DMS114 treated with DMSO at 0.1 percent for 48 hours (cell line): Measurements from ENCODE around the gene SNRNP25.

ENCODE experiments used
- DNase-seq: peaks from one replicate; lab custom pipeline; 2025; ENCODE audit not compliant: unreplicated experiment; lab: John Stamatoyannopoulos, UW

The SNRNP25 gene

DNA sequence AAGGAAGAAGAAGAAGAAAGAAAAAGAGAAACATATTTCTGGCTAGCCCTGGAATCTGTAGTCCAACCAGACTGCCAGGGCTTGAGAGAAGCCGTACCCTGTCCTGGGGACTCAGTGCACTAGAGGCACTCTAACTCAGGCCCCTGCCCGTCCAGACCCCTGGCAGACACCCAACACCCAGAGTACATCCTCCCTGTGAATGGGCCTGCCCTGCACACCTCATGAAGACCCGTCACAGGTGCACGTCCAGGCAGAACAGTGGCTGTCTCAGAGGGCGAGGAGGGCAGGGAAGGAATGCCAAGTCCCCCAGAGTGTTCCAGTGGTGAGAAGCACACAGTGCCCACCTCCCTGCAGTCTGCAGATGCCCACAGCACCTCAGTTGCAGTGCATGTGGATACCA, 47.4 kb downstream of the SNRNP25 start:
- no peak for DNase-seq

DNA sequence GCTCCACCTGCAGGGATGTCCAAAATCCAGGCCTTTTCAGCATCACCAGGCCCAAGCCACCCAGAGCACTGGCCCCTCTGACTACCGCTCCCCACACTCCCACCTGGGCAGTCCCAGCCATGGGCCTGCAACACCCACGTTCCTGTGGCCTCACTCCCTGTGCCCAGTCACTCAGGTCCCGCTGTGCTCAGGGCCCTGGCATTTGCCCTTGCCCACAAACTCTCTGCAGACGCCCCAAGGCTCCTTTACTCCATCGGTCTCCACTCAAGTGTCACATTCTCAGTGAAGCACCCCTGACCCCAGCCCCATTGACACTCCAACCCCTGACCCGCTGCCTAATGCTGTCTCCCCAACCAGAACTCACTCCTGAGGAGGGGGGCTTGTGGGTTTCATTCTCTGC, 48.0 kb downstream of the SNRNP25 start:
- no peak for DNase-seq

DNA sequence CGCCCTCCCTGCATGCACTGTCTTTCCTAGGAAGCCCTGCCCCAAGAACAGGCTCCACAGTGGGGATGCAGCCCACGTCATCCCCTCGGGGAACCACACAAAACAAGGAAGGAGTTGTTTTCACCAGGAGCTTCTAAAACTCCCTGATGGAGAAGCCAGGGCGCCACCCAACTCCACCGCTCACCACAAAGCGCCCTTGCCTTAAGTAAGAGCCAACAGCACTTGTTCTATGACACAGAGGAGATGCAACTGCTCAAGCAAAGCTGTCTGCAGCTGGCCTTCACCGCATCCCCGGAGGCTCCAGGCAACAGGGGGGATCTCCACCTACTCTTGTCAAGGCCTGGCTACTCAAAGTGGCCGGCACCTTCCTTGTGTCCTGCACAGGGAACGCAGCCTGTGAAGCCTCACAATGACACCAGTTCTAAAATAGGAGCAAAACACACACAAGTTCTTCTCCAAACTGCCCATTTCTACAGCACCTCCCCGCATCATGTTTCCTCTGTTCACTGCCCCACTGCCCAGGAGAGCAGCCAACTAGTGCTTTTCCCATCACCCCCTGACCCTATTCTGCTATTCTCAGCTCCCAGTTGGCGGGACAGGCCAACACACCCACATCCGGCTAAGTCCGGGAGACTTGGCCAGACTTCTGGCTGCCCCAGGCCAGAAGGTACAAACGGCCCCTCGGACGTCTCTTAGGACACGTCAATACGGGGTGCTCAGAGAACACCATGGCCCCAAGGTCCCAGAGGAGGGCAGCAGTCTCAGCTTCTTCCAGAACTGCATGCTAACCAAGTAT, 48.6 kb downstream of the SNRNP25 start:
- no peak for DNase-seq

DNA sequence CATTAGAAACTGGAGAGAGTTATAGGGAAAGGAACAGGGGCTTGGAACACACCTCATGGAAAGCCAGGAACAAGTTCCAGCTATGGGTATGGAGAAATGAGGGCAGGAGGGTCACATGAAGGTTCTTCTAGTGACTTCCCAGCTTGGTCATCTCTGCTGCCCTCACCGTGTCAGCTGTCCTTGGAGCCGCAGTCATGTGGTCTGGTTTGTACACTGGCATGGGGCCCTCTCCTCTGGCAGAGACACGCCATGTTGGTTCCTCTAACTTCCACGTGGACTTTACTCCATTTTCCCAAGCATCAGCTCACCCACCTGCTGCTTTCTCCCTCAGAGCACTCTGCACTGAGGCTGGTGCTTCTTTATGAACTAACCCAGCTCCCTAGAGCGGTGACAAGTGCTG, 50.7 kb downstream of the SNRNP25 start:
- no peak for DNase-seq

DNA sequence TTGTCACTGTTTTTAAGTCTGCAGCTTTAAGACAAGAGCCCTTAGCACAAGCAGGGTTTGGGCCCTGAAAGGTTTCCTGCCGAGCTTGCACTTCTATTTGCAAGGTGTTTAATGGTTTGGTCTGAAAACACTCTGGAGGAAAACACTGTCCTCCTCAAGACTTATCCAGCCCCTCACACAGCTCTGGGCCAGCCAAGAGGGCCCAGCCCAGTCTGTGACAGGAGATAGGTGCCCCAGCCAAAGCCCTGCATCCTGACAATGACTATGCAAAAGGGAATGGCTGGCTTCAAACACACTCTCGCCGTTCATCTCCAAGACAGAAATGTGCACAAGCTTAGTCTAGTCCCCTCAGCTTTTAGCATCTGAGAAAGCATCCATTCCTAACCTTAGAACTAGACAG, 51.3 kb downstream of the SNRNP25 start:
- DNase-seq = no peak

DNA sequence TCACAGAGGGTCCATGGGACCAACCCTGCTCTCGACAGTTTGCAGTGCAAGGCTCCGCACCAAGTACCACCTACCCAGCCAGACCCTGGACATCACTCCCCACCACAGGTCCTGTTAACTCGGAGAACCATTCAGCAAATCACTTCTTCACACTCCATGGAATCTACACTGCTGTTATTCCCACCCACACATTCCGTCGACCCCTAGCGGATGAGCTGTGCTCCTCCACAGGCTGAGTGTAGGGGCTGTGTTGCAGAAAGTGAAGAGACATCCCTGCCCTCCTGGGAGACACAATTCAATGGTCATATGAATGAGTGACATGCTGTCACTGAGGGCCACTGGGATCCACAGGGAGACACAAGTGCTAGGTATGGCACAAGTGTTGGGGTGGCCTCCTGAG, 51.9 kb downstream of the SNRNP25 start:
- DNase-seq = no peak

DNA sequence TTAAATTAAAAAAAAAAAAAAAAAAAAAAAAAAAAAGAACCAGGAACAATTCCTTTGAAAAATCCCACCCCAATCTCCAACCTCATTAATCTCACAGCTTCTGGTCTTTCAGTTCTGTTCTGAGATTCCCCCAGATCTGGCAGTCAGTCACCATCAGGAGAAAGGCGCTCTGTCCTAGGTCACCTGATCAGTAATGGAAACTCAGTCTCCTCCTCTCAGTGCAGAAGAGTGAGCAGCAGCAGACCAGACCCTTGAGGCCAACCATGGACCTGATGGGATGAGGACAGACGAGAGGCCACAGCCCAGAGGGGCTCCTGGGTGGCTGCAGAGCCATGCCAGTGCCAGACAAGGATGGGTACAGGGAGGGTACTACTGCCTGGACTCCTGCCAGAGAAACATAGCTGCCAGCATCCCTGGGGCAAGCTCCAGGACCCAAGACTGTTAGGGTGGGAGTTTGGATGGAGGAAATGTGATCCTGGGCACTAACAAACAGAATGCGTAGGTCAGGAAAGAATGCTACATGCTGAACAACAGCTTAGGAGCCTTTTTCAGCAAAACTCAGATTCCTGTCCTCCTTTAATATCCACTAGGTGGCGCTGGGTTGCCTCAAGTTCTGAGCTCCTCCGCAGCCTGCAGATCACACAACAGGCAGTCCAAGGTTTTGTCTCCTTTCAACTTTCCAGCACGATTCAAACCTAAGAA, 53.1 kb downstream of the SNRNP25 start:
- DNase-seq = peak; percentile 67
